SK-N-MC (cell line): ENCODE results near the gene EPAS1.

ENCODE experiments used
- DNase-seq: peaks from one replicate; pipeline ENCODE4 v3.0.0-alpha.2; 2011; ENCODE audit warnings: low read depth, low spot score
- H3K27ac ChIP-seq: fragments of 200-600 bp; sonication (generic); 2 replicates; pipeline ENCODE4 v1.5.1; 2016; ENCODE audit warnings: mixed run types
- H3K36me3 ChIP-seq: fragments of 200-600 bp; sonication (generic); 2 replicates; pipeline ENCODE4 v1.6.1; 2017; ENCODE audit warnings: antibody characterized with exemption, low read length, mixed read lengths; ENCODE audit not compliant: insufficient read depth
- H3K4me3 ChIP-seq: fragments of 200-600 bp; sonication (generic); 2 replicates; pipeline ENCODE4 v1.5.1; 2016
- H3K9ac ChIP-seq: fragments of 200-600 bp; sonication (generic); 2 replicates; pipeline ENCODE4 v1.8.0; 2017; ENCODE audit warnings: mixed run types, mixed read lengths; ENCODE audit not compliant: insufficient read length
- H3K9me3 ChIP-seq: fragments of 200-600 bp; sonication (generic); 2 replicates; pipeline ENCODE4 v1.6.1; 2017; ENCODE audit warnings: low read depth, mild to moderate bottlenecking, antibody characterized with exemption, low read length, moderate library complexity, mixed read lengths
- EZH2 ChIP-seq: fragments of 200-600 bp; sonication (generic); IDR thresholded peaks from one replicate; pipeline ENCODE4 v1.6.1; 2017; ENCODE audit warnings: antibody characterized with exemption
- FOXP2 ChIP-seq: optimal IDR thresholded peaks from 2 replicates; pipeline ENCODE3; 2011; ENCODE audit warnings: mild to moderate bottlenecking, moderate library complexity; ENCODE audit not compliant: insufficient read depth; ENCODE audit errors: extremely low read length, control extremely low read depth
- POLR2AphosphoS5 ChIP-seq: IDR thresholded peaks from 2 replicates; pipeline ENCODE4 v1.6.1; 2012; ENCODE audit warnings: mild to moderate bottlenecking, low read depth, low read length, borderline replicate concordance

The EPAS1 gene

GRCh38 chr2:46409756-46410155 is 112.5 kb downstream of the EPAS1 start:
- TF ChIP-seq FOXP2 (no peak), EZH2 (no peak), POLR2AphosphoS5 (no peak)
- H3K27ac ChIP-seq = no peak overlapping the region
- no peak for DNase-seq
- no peak overlapping the region for H3K4me3 ChIP-seq
- no peaks in the 10 kb centered on the region for H3K9me3 ChIP-seq
- H3K9ac ChIP-seq = no peak overlapping the region
- no peaks in the 10 kb centered on the region for H3K36me3 ChIP-seq

DNA sequence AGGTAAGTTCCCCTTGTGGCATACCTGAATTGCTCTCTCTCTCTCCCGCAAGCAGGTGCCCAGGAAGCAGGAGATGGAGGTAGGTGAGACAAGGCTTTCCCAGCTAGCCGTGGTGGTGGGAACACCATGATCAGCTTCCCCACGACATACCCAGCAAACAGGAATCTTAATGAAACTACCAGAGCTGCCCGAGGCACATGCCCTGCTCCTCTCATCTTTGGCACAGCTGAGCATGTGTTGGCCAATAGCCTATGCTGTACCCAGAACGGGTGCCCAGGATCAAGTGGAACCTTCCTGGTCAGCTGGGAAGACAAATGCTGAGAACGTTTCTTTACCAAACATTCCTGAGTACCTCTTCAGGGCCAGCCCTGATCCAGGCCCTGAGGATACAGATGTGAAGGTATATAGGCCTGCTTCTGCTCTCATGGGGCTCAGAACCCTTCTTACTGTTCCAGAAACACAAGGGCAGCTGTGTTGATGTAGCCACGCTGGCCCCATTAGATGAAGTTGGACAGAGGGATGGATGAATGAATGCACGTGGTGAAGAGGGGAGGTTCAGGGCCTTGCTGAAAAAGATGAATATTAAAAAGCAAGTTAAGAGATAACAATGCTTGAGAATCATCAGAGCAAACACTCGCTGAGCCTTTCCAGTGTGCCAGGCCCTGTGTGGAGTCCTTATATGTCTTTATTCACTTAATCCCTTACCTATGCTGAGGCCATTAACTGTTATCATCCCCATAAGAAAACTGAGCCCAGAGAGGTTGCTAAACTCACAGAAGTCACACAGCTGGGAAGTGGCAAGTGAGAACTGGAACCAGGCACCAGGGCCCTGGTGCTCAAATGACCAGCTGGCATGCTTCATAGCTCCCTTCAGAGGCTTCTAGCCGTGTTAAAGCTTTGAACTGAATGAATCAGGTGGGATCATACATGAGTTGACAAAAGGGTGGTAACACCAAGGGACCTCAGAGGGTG is 113.4 kb downstream of the EPAS1 start:
- no peak overlapping the region for H3K9ac ChIP-seq
- H3K4me3 ChIP-seq = no peak overlapping the region
- no peak overlapping the region for H3K27ac ChIP-seq
- H3K9me3 ChIP-seq = no peaks in the 10 kb centered on the region
- TF ChIP-seq FOXP2 = no peak
- no peak for TF ChIP-seq POLR2AphosphoS5
- no peak for TF ChIP-seq EZH2
- no peaks in the 10 kb centered on the region for H3K36me3 ChIP-seq
- DNase-seq = no peak

- Histone ChIP-seq H3K27ac (no peak overlapping the region), H3K9ac (no peak overlapping the region), H3K36me3 (no peaks in the 10 kb centered on the region), H3K4me3 (no peak overlapping the region), H3K9me3 (no peaks in the 10 kb centered on the region)
- DNase-seq = no peak
- no peak for TF ChIP-seq POLR2AphosphoS5
- no peak for TF ChIP-seq EZH2
- no peak for TF ChIP-seq FOXP2
Observed at GRCh38 chr2:46411245-46411641, 114.0 kb downstream of the EPAS1 start.

GRCh38 chr2:46411985-46412384 is 114.8 kb downstream of the EPAS1 start:
- Histone ChIP-seq H3K9me3 (no peaks in the 10 kb centered on the region), H3K36me3 (no peaks in the 10 kb centered on the region), H3K27ac (no peak overlapping the region), H3K9ac (no peak overlapping the region), H3K4me3 (no peak overlapping the region)
- TF ChIP-seq EZH2 = no peak
- TF ChIP-seq POLR2AphosphoS5 = no peak
- no peak for TF ChIP-seq FOXP2
- DNase-seq = no peak

DNA sequence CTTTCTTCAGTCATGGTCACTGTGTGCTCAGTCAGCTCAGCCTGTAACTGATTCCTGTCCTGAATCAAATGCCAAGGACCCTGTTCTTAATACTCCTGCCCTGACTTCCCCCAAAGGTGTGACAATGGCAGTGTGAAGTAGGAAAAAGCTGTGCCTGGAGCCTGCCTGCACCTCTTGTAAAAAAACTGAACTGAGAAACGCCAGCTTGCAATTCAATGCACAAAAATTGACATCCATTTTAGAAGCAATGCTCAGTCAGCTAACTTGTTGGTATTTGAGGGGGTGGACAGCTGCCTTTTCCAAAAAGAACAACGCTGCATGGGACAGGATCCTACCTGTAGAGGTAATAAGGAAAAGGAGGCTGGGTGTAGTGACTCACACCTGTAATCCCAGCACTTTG is 115.9 kb downstream of the EPAS1 start:
- Histone ChIP-seq H3K4me3 (no peak overlapping the region), H3K9me3 (no peaks in the 10 kb centered on the region), H3K9ac (no peak overlapping the region), H3K27ac (no peak overlapping the region), H3K36me3 (no peaks in the 10 kb centered on the region)
- no peak for DNase-seq
- no peak for TF ChIP-seq POLR2AphosphoS5
- TF ChIP-seq EZH2 = no peak

DNA sequence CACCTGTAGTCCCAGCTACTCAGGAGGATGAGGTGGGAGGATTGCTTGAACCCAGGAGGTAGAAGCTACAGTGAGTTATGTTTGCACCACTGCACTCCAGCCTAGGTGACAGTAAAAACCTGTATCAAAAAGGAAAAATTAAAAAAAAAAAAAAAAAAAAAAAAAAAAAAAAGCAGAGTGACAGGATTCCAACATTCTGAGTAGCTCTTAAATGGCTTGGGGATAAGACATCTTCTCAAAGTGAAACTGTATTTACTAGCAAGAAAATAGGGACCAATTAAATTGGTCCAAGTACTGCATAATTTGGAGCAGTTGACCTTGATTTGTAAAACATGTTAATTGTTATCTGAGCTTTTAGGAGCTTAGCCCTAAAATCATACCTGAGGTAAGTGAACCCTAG is 116.4 kb downstream of the EPAS1 start:
- TF ChIP-seq EZH2 (no peak), FOXP2 (no peak), POLR2AphosphoS5 (no peak)
- H3K27ac ChIP-seq = no peak overlapping the region
- H3K36me3 ChIP-seq = no peaks in the 10 kb centered on the region
- DNase-seq = no peak
- H3K9me3 ChIP-seq = no peaks in the 10 kb centered on the region
- H3K4me3 ChIP-seq = no peak overlapping the region
- no peak overlapping the region for H3K9ac ChIP-seq

GRCh38 chr2:46414701-46415100 is 117.5 kb downstream of the EPAS1 start:
- Histone ChIP-seq H3K4me3 (no peak overlapping the region), H3K9me3 (no peaks in the 10 kb centered on the region), H3K36me3 (no peaks in the 10 kb centered on the region), H3K27ac (no peak overlapping the region), H3K9ac (no peak overlapping the region)
- TF ChIP-seq POLR2AphosphoS5 (no peak), FOXP2 (no peak)
- DNase-seq = no peak

DNA sequence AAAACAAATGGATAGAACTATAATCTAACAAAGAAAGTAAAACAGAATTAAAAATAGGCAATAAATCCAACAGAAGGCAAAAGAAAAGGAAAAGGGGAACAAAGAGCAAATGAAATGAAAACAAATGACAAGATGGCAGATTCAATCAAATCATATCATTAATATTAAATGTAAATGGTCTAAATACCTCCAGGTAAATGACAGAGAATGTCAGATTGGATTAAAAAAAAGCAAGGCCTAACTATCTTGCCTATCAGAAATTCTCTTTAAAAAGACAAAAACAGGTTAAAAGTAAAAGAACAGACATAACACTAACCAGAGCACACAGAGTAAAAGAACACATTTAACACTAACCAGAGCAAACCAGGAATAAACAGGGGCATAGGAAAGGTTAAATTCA is 119.1 kb downstream of the EPAS1 start:
- Histone ChIP-seq H3K9ac (no peak overlapping the region), H3K36me3 (no peaks in the 10 kb centered on the region), H3K27ac (no peak overlapping the region), H3K9me3 (no peaks in the 10 kb centered on the region), H3K4me3 (no peak overlapping the region)
- no peak for DNase-seq
- TF ChIP-seq EZH2 (no peak), FOXP2 (no peak), POLR2AphosphoS5 (no peak)

DNA sequence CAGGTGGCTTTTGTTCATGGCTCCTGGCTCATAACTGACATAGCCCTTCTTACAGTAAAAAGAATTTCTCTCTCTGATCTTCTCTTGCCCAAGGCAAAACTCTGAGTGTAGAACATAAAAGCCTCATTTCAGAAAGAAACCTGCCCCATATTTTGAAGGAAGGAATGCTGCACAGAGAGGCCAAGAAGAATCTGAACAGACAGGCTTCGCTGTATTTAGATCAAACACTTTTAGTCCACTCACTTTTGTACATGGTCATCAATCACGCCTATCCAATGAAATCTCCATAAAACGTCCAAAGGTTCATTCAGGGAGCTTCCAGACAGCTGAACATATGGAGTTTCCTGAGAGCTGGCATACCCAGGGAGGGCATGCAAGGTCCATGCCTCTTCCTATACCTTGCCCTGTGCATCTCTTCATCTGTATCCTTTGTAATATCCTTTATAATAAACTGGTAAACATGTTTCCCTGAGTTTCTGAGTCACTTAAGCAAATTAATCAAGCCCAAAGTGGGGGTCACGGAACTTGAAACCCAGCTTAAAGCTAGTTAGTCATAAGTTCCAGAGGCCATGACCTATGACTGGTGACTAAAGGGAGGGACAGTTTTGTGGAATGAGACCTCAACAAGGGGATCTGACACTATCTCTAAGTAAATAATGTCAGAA is 119.7 kb downstream of the EPAS1 start:
- Histone ChIP-seq H3K36me3 (no peaks in the 10 kb centered on the region), H3K9ac (no peak overlapping the region), H3K9me3 (no peaks in the 10 kb centered on the region), H3K4me3 (no peak overlapping the region), H3K27ac (no peak overlapping the region)
- no peak for TF ChIP-seq POLR2AphosphoS5
- no peak for TF ChIP-seq FOXP2
- TF ChIP-seq EZH2 = no peak
- DNase-seq = no peak
